ENCODE data around the gene WNT3A.

GRCh38 chr1:228015276-228016180 lies 8.7 kb downstream of the WNT3A start:
- no peak for TF ChIP-seq CTCF (IDR thresholded peaks at IDR 0.05; ENCODE audit: low read depth, low read length)
- no peak for TF ChIP-seq POLR2A (IDR thresholded peaks at IDR 0.05; ENCODE audit: extremely low read depth, insufficient read length)
- TF ChIP-seq MYC (IDR thresholded peaks at IDR 0.05; ENCODE audit: low read depth, low read length), result no peak
- TF ChIP-seq MAX (IDR thresholded peaks at IDR 0.05; ENCODE audit: low read depth, low read length), result no peak

Measured in NB4 (cell line).